ENCODE data around the gene SAMM50. TPM values are rescaled to one million over a fixed set of nuclear protein-coding genes. Genes with fewer than 3 reads are reported as not detected.

The SAMM50 gene
- polyA plus RNA-seq, 3 donors: 17.0 to 70.0 (median 62.5) TPM

- Histone ChIP-seq H2AFZ (ENCODE audit: insufficient read depth, low read depth, low read length, poor library complexity, severe bottlenecking) (no peak overlapping the region), H4K20me1 (ENCODE audit: insufficient read depth, low read length) (no peaks in the 10 kb centered on the region), H3K9me3 (replicated peaks in 1 of 2; ENCODE audit: control insufficient read depth in 1 of 2, insufficient read depth in 1 of 2, low read length in 2 of 2) (no peaks in the 10 kb centered on the region), H3K27ac (ENCODE audit: low read depth in 1 of 2, low read length in 2 of 2) (no peak overlapping the region), H3K79me2 (ENCODE audit: insufficient read depth, low read length) (no peaks in the 10 kb centered on the region), H3K36me3 (replicated peaks in 1 of 2; ENCODE audit: control insufficient read depth in 1 of 2, insufficient read depth in 2 of 2, low read length in 2 of 2) (peaks cover 82 to 98% of the 10 kb centered on the region in 2 donors), H3K27me3 (ENCODE audit: control insufficient read depth in 2 of 2, insufficient read depth in 2 of 2, low read length in 2 of 2) (no peaks in the 10 kb centered on the region), H3K4me3 (replicated peaks in 1 of 3; ENCODE audit: low read depth in 2 of 3, low read length in 3 of 3) (no peak overlapping the region), H3K4me2 (replicated peaks; ENCODE audit: extremely low read depth, low read length, poor library complexity, severe bottlenecking) (no peak overlapping the region), H3K4me1 (ENCODE audit: control insufficient read depth in 1 of 2, insufficient read depth in 2 of 2, low read length in 2 of 2) (no peaks in the 10 kb centered on the region), H3K9ac (ENCODE audit: insufficient read depth, low read length, poor library complexity, severe bottlenecking) (no peak overlapping the region)
- Mint-ChIP-seq H3K4me1 (no peaks in the 10 kb centered on the region), H3K27ac (no peak overlapping the region), H3K27me3 (ENCODE audit: low read depth in 3 of 3) (peaks cover 0 to 3% (median 2%) of the 10 kb centered on the region in 3 donors), H3K4me3 (no peak overlapping the region), H3K36me3 (peaks cover 82 to 91% of the 10 kb centered on the region in 2 donors), H3K9me3 (peaks cover 0 to 2% (median 0%) of the 10 kb centered on the region in 7 donors)
- DNase-seq: no peak
- intact Hi-C loops (cut with micrococcal nuclease): no loop called here
- TF ChIP-seq CTCF (IDR thresholded peaks at IDR 0.05): no peak
- 95% methylated on average over 17 of the region's 17 CpGs for WGBS (ENCODE audit: insufficient coverage)
Measured at GRCh38 chr22:43980996-43981395, 25.8 kb downstream of the SAMM50 start.

- H3K4me3 Mint-ChIP-seq: no peak overlapping the region
- Histone ChIP-seq H3K4me3 (replicated peaks in 1 of 3; ENCODE audit: low read depth in 2 of 3, low read length in 3 of 3) (no peak overlapping the region), H3K4me2 (replicated peaks; ENCODE audit: extremely low read depth, low read length, poor library complexity, severe bottlenecking) (no peak overlapping the region), H3K9ac (ENCODE audit: insufficient read depth, low read length, poor library complexity, severe bottlenecking) (no peak overlapping the region), H4K20me1 (ENCODE audit: insufficient read depth, low read length) (no peaks in the 10 kb centered on the region), H2AFZ (ENCODE audit: insufficient read depth, low read depth, low read length, poor library complexity, severe bottlenecking) (no peak overlapping the region), H3K9me3 (replicated peaks in 1 of 2; ENCODE audit: control insufficient read depth in 1 of 2, insufficient read depth in 1 of 2, low read length in 2 of 2) (no peaks in the 10 kb centered on the region), H3K79me2 (ENCODE audit: insufficient read depth, low read length) (no peaks in the 10 kb centered on the region), H3K27ac (ENCODE audit: low read depth in 1 of 2, low read length in 2 of 2) (no peak overlapping the region), H3K4me1 (ENCODE audit: control insufficient read depth in 1 of 2, insufficient read depth in 2 of 2, low read length in 2 of 2) (no peaks in the 10 kb centered on the region), H3K27me3 (ENCODE audit: control insufficient read depth in 2 of 2, insufficient read depth in 2 of 2, low read length in 2 of 2) (no peaks in the 10 kb centered on the region), H3K36me3 (replicated peaks in 1 of 2; ENCODE audit: control insufficient read depth in 1 of 2, insufficient read depth in 2 of 2, low read length in 2 of 2) (peaks cover 79 to 98% of the 10 kb centered on the region in 2 donors)
- H3K4me1 Mint-ChIP-seq: no peaks in the 10 kb centered on the region
- DNase-seq: no peak
- peaks cover 83 to 91% of the 10 kb centered on the region in 2 donors for H3K36me3 Mint-ChIP-seq
- peaks cover 0 to 3% (median 2%) of the 10 kb centered on the region in 3 donors for H3K27me3 Mint-ChIP-seq (ENCODE audit: low read depth in 3 of 3)
- peaks cover 0 to 2% (median 0%) of the 10 kb centered on the region in 7 donors for H3K9me3 Mint-ChIP-seq
- intact Hi-C loops (cut with micrococcal nuclease): no loop called here
- no peak for TF ChIP-seq CTCF (IDR thresholded peaks at IDR 0.05)
- 98% methylated on average over 11 of the region's 16 CpGs for WGBS (ENCODE audit: insufficient coverage)
- H3K27ac Mint-ChIP-seq: no peak overlapping the region
Measured at GRCh38 chr22:43983808-43984207, 28.6 kb downstream of the SAMM50 start.
